OCI-M1 (cell line): Measurements from ENCODE around the gene ZNF189.

Source experiments
- DNase-seq: peaks from one replicate; lab custom pipeline; 2025; lab: John Stamatoyannopoulos, UW

ZNF189 gene

GRCh38 chr9:101449071-101449721 lies 50.5 kb downstream of the ZNF189 start:
- peak; percentile 95 for DNase-seq

GRCh38 chr9:101450931-101451330 lies 52.3 kb downstream of the ZNF189 start:
- DNase-seq, result no peak

GRCh38 chr9:101451498-101451897 lies 52.8 kb downstream of the ZNF189 start:
- DNase-seq, result no peak

GRCh38 chr9:101453776-101454570 lies 55.3 kb downstream of the ZNF189 start:
- no peak for DNase-seq

- no peak for DNase-seq
Measured at GRCh38 chr9:101455656-101456240, 57.1 kb downstream of the ZNF189 start.

GRCh38 chr9:101457003-101457402 lies 58.4 kb downstream of the ZNF189 start:
- peak; percentile 16 for DNase-seq

- DNase-seq, result peak; percentile 91
Measured at GRCh38 chr9:101458963-101459631, 60.4 kb downstream of the ZNF189 start.
